ENCODE data around the gene IP6K3.

DNA sequence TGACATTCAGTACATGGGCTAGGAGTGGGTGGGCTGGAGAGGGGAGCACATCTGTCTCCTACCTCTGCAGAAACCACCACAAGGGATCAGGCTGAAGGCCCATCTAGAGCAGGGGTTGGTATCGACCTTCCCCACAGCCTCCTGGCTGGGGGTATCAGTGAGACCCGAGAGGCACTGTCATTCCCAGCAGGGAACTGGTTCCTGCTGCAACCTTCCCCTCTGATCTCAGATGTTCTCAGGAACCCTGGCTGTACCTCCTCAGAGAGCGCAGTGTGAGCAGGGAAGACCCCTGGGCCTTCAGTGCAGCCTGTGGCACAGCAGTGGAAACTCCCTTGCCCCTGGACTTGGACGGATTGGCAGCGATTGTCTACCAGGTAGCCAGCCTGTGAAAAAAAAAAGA, 7.8 kb downstream of the IP6K3 start:
- TF ChIP-seq, protein P1, sequence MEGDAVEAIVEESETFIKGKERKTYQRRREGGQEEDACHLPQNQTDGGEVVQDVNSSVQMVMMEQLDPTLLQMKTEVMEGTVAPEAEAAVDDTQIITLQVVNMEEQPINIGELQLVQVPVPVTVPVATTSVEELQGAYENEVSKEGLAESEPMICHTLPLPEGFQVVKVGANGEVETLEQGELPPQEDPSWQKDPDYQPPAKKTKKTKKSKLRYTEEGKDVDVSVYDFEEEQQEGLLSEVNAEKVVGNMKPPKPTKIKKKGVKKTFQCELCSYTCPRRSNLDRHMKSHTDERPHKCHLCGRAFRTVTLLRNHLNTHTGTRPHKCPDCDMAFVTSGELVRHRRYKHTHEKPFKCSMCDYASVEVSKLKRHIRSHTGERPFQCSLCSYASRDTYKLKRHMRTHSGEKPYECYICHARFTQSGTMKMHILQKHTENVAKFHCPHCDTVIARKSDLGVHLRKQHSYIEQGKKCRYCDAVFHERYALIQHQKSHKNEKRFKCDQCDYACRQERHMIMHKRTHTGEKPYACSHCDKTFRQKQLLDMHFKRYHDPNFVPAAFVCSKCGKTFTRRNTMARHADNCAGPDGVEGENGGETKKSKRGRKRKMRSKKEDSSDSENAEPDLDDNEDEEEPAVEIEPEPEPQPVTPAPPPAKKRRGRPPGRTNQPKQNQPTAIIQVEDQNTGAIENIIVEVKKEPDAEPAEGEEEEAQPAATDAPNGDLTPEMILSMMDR (conservative IDR thresholded peaks at IDR 0.05; ENCODE audit: low read depth, low read length), result no peak
- no peak for TF ChIP-seq EZH2 (IDR thresholded peaks at IDR 0.05; ENCODE audit: borderline replicate concordance, low read depth, low read length, poor library complexity, severe bottlenecking)
